Muscle of arm (tissue), 12 donors: ENCODE data around the gene GSG1L. TPM values are rescaled to one million over a fixed set of nuclear protein-coding genes. Genes with fewer than 3 reads are reported as not detected.

Source experiments
- DNase-seq: peaks from one replicate; pipeline ENCODE4 v3.0.0-alpha.2; 2013
- polyA plus RNA-seq, 12 donors: library from polyadenylated mRNA; unstranded; fragments of 120-200 nt; gene quantifications; one replicate each; pipeline ENCODE4 v1.2.1, GENCODE V29; 2013; ENCODE audit not compliant: insufficient read length in 12 of 12

GSG1L gene
- polyA plus RNA-seq, 12 donors: 1.6 to 2.9 (median 2.0) TPM; not detected in 2

GRCh38 chr16:27852681-27853080 lies 210.8 kb downstream of the GSG1L start:
- DNase-seq: no peak

GRCh38 chr16:27852116-27852515 lies 211.4 kb downstream of the GSG1L start:
- DNase-seq: no peak

GRCh38 chr16:27851586-27851985 lies 211.9 kb downstream of the GSG1L start:
- DNase-seq: no peak

GRCh38 chr16:27849621-27850020 lies 213.9 kb downstream of the GSG1L start:
- DNase-seq: no peak

- no peak for DNase-seq
Measured at GRCh38 chr16:27847030-27847550, 216.4 kb downstream of the GSG1L start.

- DNase-seq: no peak
Measured at GRCh38 chr16:27844826-27845225, 218.7 kb downstream of the GSG1L start.

GRCh38 chr16:27843800-27844199 lies 219.7 kb downstream of the GSG1L start:
- no peak for DNase-seq

- no peak for DNase-seq
Measured at GRCh38 chr16:27841911-27842310, 221.6 kb downstream of the GSG1L start.

- no peak for DNase-seq
Measured at GRCh38 chr16:27841061-27841801, 222.3 kb downstream of the GSG1L start.

GRCh38 chr16:27840311-27841060 lies 223.0 kb downstream of the GSG1L start:
- DNase-seq: no peak

GRCh38 chr16:27839419-27839818 lies 224.1 kb downstream of the GSG1L start:
- no peak for DNase-seq

- DNase-seq: no peak
Measured at GRCh38 chr16:27838536-27839175, 224.9 kb downstream of the GSG1L start.

- no peak for DNase-seq
Measured at GRCh38 chr16:27829975-27830374, 233.5 kb downstream of the GSG1L start.

- no peak for DNase-seq
Measured at GRCh38 chr16:27828671-27829070, 234.8 kb downstream of the GSG1L start.

- no peak for DNase-seq
Measured at GRCh38 chr16:27827765-27828164, 235.7 kb downstream of the GSG1L start.

- no peak for DNase-seq
Measured at GRCh38 chr16:27826893-27827289, 236.6 kb downstream of the GSG1L start.

GRCh38 chr16:27826081-27826892 lies 237.2 kb downstream of the GSG1L start:
- DNase-seq: no peak

GRCh38 chr16:27824786-27825185 lies 238.7 kb downstream of the GSG1L start:
- DNase-seq: no peak

- DNase-seq: no peak
Measured at GRCh38 chr16:27824006-27824405, 239.5 kb downstream of the GSG1L start.

GRCh38 chr16:27823421-27823820 lies 240.1 kb downstream of the GSG1L start:
- no peak for DNase-seq

GRCh38 chr16:27822996-27823395 lies 240.5 kb downstream of the GSG1L start:
- no peak for DNase-seq

- no peak for DNase-seq
Measured at GRCh38 chr16:27822529-27822928, 241.0 kb downstream of the GSG1L start.
